Measurements from ENCODE around the gene CDC42EP3. TPM values are rescaled to one million over a fixed set of nuclear protein-coding genes. Genes with fewer than 3 reads are reported as not detected.

CDC42EP3 gene
- total and polyA plus RNA-seq, 2 experiments from 2014 or later, result 31.4 TPM

DNA sequence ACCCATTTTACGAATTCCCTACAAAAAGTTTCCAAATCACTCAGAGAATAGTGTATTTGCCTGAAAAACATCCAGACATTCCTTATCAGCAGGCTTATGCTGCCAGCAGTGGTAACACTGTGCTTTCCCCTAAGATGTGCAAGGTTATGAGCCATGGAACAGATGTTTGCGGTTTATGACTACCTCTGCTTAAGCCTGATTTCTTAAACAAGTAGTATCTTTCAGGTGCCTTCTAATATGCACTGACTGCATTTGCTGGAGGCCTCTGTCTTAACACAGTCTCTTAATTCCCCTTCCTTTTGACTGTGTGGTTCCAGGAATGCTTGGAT, 54.8 kb downstream of the CDC42EP3 start:
- Histone ChIP-seq H3K9me2 (ENCODE audit: insufficient read depth) (peaks cover 12% of the 10 kb centered on the region; the same call in 1 of the 2 replicates), H4K20me1 (replicated peaks; ENCODE audit: insufficient read depth) (no peaks in the 10 kb centered on the region), H3F3A (replicated peaks; ENCODE audit: low read depth) (no peaks in the 10 kb centered on the region), H3K27me3 (ENCODE audit: insufficient read depth) (no peaks in the 10 kb centered on the region), H3K27ac (ENCODE audit: low read depth) (no peak overlapping the region), H3K4me2 (no peak overlapping the region), H3K36me3 (ENCODE audit: insufficient read depth) (no peaks in the 10 kb centered on the region), H2AFZ (peak overlapping the region; percentile 52; the same call in 1 of the 2 replicates), H3K4me3 (no peak overlapping the region), H3K4me1 (ENCODE audit: insufficient read depth) (no peaks in the 10 kb centered on the region), H3K79me2 (replicated peaks; ENCODE audit: insufficient read depth) (no peaks in the 10 kb centered on the region)
- Mint-ChIP-seq H3K4me1 (no peaks in the 10 kb centered on the region; the same call in 2 of the 3 replicates), H3K27ac (no peak overlapping the region), H3K27me3 (ENCODE audit: insufficient read depth, low read depth, poor library complexity) (no peaks in the 10 kb centered on the region), H3K9me3 (no peaks in the 10 kb centered on the region), H3K36me3 (ENCODE audit: low read depth) (no peaks in the 10 kb centered on the region), H3K4me3 (no peak overlapping the region)
- ATAC-seq (no peak), DNase-seq (ENCODE audit: low spot score) (no peak)
- TF ChIP-seq STAT1 (IDR thresholded peaks at IDR 0.05; ENCODE audit: unreplicated experiment), result no peak
- no peak for TF ChIP-seq EZH2phosphoT487 (IDR thresholded peaks at IDR 0.05; ENCODE audit: unreplicated experiment)
- no peak for TF ChIP-seq JUNB (IDR thresholded peaks at IDR 0.05; ENCODE audit: unreplicated experiment)

DNA sequence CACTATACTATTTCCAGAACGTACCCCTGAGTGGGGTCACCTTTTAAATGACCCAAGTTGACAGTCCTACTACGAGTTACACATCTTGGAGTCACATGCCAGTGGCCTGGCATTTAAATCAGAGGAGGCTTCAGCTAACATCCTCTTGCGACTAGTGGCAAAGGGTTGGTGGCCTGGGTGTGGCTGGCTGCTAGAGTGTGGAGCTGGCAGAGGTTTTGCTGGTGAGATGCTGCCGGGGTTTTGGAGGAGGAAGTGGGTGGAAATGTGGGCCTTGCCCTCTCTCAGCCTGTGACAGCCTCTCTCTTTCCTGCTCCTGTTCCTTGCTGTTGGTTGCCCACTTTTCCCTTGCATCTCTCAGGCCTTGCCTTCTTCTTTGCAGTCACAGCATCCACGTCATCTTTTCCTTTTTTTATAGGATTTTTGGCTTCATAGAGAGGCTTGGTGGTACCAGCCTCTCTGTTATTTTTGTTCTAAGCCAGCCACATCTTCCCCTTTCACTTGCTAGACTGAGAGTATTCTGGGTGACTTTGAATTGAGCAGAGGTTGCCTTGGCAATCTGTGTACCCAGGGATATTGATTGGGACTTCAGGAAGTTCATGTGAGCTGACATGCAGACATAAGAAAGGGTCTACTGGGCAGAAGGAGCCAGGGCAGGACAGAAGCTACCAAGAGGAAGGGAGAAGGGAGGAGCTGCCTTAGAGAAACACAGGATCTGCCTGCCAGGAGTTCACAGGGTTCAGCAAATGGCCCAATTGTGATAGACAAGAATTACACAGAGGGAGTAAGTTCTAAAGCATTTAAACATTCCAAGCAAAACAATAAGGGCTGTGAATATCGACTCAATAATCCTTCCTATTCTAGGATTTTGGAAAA, 55.4 kb downstream of the CDC42EP3 start:
- no peaks in the 10 kb centered on the region; the same call in 2 of the 3 replicates for H3K4me1 Mint-ChIP-seq
- Histone ChIP-seq H4K20me1 (replicated peaks; ENCODE audit: insufficient read depth) (no peaks in the 10 kb centered on the region), H3K27me3 (ENCODE audit: insufficient read depth) (no peaks in the 10 kb centered on the region), H3K27ac (ENCODE audit: low read depth) (no peak overlapping the region), H3K4me2 (no peak overlapping the region), H3K79me2 (replicated peaks; ENCODE audit: insufficient read depth) (no peaks in the 10 kb centered on the region), H2AFZ (no peak overlapping the region), H3K9me2 (ENCODE audit: insufficient read depth) (peaks cover 12% of the 10 kb centered on the region; the same call in 1 of the 2 replicates), H3F3A (replicated peaks; ENCODE audit: low read depth) (no peaks in the 10 kb centered on the region), H3K4me1 (ENCODE audit: insufficient read depth) (no peaks in the 10 kb centered on the region), H3K4me3 (no peak overlapping the region), H3K36me3 (ENCODE audit: insufficient read depth) (no peaks in the 10 kb centered on the region)
- ATAC-seq (no peak), DNase-seq (ENCODE audit: low spot score) (no peak)
- H3K9me3 Mint-ChIP-seq, result no peaks in the 10 kb centered on the region
- TF ChIP-seq, protein P1, sequence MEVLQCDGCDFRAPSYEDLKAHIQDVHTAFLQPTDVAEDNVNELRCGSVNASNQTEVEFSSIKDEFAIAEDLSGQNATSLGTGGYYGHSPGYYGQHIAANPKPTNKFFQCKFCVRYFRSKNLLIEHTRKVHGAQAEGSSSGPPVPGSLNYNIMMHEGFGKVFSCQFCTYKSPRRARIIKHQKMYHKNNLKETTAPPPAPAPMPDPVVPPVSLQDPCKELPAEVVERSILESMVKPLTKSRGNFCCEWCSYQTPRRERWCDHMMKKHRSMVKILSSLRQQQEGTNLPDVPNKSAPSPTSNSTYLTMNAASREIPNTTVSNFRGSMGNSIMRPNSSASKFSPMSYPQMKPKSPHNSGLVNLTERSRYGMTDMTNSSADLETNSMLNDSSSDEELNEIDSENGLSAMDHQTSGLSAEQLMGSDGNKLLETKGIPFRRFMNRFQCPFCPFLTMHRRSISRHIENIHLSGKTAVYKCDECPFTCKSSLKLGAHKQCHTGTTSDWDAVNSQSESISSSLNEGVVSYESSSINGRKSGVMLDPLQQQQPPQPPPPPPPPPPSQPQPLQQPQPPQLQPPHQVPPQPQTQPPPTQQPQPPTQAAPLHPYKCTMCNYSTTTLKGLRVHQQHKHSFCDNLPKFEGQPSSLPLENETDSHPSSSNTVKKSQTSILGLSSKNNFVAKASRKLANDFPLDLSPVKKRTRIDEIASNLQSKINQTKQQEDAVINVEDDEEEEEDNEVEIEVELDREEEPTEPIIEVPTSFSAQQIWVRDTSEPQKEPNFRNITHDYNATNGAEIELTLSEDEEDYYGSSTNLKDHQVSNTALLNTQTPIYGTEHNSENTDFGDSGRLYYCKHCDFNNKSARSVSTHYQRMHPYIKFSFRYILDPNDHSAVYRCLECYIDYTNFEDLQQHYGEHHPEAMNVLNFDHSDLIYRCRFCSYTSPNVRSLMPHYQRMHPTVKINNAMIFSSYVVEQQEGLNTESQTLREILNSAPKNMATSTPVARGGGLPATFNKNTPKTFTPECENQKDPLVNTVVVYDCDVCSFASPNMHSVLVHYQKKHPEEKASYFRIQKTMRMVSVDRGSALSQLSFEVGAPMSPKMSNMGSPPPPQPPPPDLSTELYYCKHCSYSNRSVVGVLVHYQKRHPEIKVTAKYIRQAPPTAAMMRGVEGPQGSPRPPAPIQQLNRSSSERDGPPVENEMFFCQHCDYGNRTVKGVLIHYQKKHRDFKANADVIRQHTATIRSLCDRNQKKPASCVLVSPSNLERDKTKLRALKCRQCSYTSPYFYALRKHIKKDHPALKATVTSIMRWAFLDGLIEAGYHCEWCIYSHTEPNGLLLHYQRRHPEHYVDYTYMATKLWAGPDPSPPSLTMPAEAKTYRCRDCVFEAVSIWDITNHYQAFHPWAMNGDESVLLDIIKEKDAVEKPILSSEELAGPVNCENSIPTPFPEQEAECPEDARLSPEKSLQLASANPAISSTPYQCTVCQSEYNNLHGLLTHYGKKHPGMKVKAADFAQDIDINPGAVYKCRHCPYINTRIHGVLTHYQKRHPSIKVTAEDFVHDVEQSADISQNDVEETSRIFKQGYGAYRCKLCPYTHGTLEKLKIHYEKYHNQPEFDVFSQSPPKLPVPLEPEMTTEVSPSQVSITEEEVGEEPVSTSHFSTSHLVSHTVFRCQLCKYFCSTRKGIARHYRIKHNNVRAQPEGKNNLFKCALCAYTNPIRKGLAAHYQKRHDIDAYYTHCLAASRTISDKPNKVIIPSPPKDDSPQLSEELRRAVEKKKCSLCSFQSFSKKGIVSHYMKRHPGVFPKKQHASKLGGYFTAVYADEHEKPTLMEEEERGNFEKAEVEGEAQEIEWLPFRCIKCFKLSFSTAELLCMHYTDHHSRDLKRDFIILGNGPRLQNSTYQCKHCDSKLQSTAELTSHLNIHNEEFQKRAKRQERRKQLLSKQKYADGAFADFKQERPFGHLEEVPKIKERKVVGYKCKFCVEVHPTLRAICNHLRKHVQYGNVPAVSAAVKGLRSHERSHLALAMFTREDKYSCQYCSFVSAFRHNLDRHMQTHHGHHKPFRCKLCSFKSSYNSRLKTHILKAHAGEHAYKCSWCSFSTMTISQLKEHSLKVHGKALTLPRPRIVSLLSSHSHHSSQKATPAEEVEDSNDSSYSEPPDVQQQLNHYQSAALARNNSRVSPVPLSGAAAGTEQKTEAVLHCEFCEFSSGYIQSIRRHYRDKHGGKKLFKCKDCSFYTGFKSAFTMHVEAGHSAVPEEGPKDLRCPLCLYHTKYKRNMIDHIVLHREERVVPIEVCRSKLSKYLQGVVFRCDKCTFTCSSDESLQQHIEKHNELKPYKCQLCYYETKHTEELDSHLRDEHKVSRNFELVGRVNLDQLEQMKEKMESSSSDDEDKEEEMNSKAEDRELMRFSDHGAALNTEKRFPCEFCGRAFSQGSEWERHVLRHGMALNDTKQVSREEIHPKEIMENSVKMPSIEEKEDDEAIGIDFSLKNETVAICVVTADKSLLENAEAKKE (CRISPR knock-in tag; IDR thresholded peaks at IDR 0.05), result no peak
- TF ChIP-seq STAT1 (IDR thresholded peaks at IDR 0.05; ENCODE audit: unreplicated experiment) (no peak), ZNF331 (CRISPR knock-in tag; IDR thresholded peaks at IDR 0.05; ENCODE audit: low read depth) (no peak), CREB1 (CRISPR knock-in tag; IDR thresholded peaks at IDR 0.05; ENCODE audit: low read depth) (no peak), EZH2phosphoT487 (IDR thresholded peaks at IDR 0.05; ENCODE audit: unreplicated experiment) (no peak)
- TF ChIP-seq, protein P2, sequence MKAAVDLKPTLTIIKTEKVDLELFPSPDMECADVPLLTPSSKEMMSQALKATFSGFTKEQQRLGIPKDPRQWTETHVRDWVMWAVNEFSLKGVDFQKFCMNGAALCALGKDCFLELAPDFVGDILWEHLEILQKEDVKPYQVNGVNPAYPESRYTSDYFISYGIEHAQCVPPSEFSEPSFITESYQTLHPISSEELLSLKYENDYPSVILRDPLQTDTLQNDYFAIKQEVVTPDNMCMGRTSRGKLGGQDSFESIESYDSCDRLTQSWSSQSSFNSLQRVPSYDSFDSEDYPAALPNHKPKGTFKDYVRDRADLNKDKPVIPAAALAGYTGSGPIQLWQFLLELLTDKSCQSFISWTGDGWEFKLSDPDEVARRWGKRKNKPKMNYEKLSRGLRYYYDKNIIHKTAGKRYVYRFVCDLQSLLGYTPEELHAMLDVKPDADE (IDR thresholded peaks at IDR 0.05), result no peak
- H3K27me3 Mint-ChIP-seq (ENCODE audit: insufficient read depth, low read depth, poor library complexity), result no peaks in the 10 kb centered on the region
- no peak overlapping the region for H3K27ac Mint-ChIP-seq
- H3K4me3 Mint-ChIP-seq, result no peak overlapping the region
- no peaks in the 10 kb centered on the region for H3K36me3 Mint-ChIP-seq (ENCODE audit: low read depth)
